ENCODE measurements around the gene ZNF777. TPM values are rescaled to one million over a fixed set of nuclear protein-coding genes. Genes with fewer than 3 reads are reported as not detected.

ZNF777 gene
- total and polyA plus RNA-seq, 12 donors = 3.5 to 16.2 (median 11.8) TPM

GRCh38 chr7:149489391-149490024 is 28.6 kb upstream of the ZNF777 start:
- H3K36me3 ChIP-seq (replicated peaks in 1 of 2) = peaks cover 0 to 69% of the 10 kb centered on the region in 2 donors
- no peaks in the 10 kb centered on the region for H3K4me1 ChIP-seq (replicated peaks in 1 of 2)
- H3K27ac ChIP-seq = no peak overlapping the region
- 83 to 90% (median 87%) methylated on average over 15 of the region's 15 CpGs for WGBS, 4 donors
- intact Hi-C loops (cut with DNase I) = loop anchor here in 1 of 2 donors (10.0 kb wide), 1 partner anchor 135 kb away; no protein-coding TSS in a partner anchor
- no peak for DNase-seq
- no peaks in the 10 kb centered on the region for H3K27me3 ChIP-seq
- no peak for TF ChIP-seq POLR2A (IDR thresholded peaks at IDR 0.05)
- TF ChIP-seq CTCF (IDR thresholded peaks at IDR 0.05) = peak in 1 of 6 experiments; percentile 12
- H3K9me3 ChIP-seq (replicated peaks in 1 of 3) = no peaks in the 10 kb centered on the region
- no peak overlapping the region for H3K4me3 ChIP-seq

GRCh38 chr7:149479568-149479967 is 18.7 kb upstream of the ZNF777 start:
- no peak for TF ChIP-seq CTCF (IDR thresholded peaks at IDR 0.05)
- no peak for TF ChIP-seq POLR2A (IDR thresholded peaks at IDR 0.05)
- no peak overlapping the region for H3K4me3 ChIP-seq
- DNase-seq = no peak
- no peaks in the 10 kb centered on the region for H3K27me3 ChIP-seq
- H3K36me3 ChIP-seq (replicated peaks in 1 of 2) = peaks cover 0 to 29% of the 10 kb centered on the region in 2 donors
- WGBS, 4 donors = 88 to 100% (median 98%) methylated on average over 1 of the region's 1 CpG
- peaks cover 0 to 8% (median 0%) of the 10 kb centered on the region in 3 donors for H3K9me3 ChIP-seq (replicated peaks in 1 of 3)
- intact Hi-C loops (cut with DNase I) = no loop called here
- no peak overlapping the region for H3K27ac ChIP-seq
- H3K4me1 ChIP-seq (replicated peaks in 1 of 2) = no peaks in the 10 kb centered on the region

DNA sequence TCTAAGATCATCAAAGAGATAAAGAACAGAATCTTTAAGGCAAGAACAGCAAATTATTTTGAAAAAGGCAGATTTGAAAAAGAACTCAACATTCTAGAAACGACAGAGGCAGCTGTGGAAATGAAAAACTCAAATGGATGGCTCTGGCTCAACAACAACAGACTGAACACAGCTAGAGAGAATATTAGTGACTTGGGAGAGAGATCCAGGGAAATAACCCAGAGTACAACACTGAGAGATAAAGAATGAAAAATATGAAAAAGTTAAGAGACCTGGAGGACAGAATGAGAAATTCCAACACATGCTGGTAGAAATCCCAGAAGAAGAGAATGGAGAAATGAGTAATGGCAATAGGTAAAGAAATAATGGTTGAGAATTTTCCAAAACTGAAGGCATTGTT is 17.9 kb upstream of the ZNF777 start:
- no peak for DNase-seq
- TF ChIP-seq POLR2A (IDR thresholded peaks at IDR 0.05) (no peak), CTCF (IDR thresholded peaks at IDR 0.05) (no peak)
- Histone ChIP-seq H3K4me1 (replicated peaks in 1 of 2) (no peaks in the 10 kb centered on the region), H3K27ac (no peak overlapping the region), H3K36me3 (replicated peaks in 1 of 2) (peaks cover 0 to 37% of the 10 kb centered on the region in 2 donors), H3K27me3 (no peaks in the 10 kb centered on the region), H3K4me3 (no peak overlapping the region), H3K9me3 (replicated peaks in 1 of 3) (peaks cover 0 to 8% (median 0%) of the 10 kb centered on the region in 3 donors)
- intact Hi-C loops (cut with DNase I) = no loop called here
- 94 to 100% (median 97%) methylated on average over 1 of the region's 1 CpG for WGBS, 4 donors

DNA sequence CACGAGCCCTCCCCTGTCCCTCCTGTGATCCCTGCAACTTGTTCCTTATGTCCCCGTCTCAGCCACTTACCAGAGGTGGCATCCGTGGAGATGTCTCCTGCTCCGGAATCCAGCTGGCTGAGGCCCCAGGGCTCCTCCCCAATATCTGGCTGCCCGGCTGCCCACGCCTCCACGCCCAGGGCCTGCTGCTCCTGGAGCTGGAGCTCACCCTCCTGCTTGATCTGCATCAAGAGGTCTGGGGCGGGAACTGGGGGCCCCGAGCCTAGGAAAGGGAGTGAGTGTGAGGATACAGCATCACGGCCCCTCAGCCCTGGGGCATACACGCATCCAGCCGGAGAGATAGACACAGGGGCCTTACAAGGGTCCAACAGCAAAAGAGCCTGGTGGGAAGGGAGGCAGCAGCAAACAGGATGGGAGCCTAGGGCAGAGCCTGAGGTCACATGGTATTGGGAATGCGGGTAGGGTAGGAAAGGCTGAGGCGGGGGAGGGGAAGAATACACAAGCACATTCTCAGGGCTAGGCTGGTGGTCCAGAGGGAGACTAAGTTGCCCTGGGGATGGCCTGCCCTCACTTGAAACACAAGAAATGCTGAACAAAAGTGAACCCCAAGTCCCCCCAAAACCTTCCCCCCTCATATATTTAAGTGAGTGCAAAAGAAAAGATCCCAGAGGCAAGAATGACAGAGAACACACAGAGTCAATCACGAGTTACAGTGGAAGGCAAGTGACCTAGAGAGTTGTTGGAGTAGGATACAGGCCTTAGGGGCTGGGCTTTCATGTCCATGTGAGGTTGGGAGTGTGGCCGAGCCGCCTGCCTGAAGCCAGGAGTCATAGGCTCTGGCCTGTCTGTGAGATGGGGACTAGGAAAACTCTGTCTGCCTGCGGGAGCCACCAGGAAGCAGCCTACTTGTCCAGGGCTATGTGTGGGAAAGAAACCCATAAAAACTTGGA is 16.9 kb upstream of the ZNF777 start:
- no peak for DNase-seq
- Histone ChIP-seq H3K4me3 (no peak overlapping the region), H3K4me1 (replicated peaks in 1 of 2) (no peaks in the 10 kb centered on the region), H3K36me3 (replicated peaks in 1 of 2) (peaks cover 0 to 47% of the 10 kb centered on the region in 2 donors), H3K27me3 (no peaks in the 10 kb centered on the region), H3K9me3 (replicated peaks in 1 of 3) (peaks cover 0 to 8% (median 0%) of the 10 kb centered on the region in 3 donors), H3K27ac (no peak overlapping the region)
- intact Hi-C loops (cut with DNase I) = no loop called here
- TF ChIP-seq CTCF (IDR thresholded peaks at IDR 0.05) (no peak), POLR2A (IDR thresholded peaks at IDR 0.05) (no peak)
- whole genome bisulfite sequencing, 4 donors = 91 to 95% (median 95%) methylated on average over 8 to 18 of the region's 18 CpGs

Measured in adrenal gland (tissue), 12 donors.